NCI-H2107 treated with DMSO at 0.1 percent for 48 hours (cell line): ENCODE measurements around the gene MED10.
A peak's percentile ranks its signal among the peaks of the same experiment; 100 is the strongest.

Experiments
- DNase-seq: peaks from one replicate; lab custom pipeline; 2025; ENCODE audit not compliant: unreplicated experiment; lab: John Stamatoyannopoulos, UW

MED10 gene

DNA sequence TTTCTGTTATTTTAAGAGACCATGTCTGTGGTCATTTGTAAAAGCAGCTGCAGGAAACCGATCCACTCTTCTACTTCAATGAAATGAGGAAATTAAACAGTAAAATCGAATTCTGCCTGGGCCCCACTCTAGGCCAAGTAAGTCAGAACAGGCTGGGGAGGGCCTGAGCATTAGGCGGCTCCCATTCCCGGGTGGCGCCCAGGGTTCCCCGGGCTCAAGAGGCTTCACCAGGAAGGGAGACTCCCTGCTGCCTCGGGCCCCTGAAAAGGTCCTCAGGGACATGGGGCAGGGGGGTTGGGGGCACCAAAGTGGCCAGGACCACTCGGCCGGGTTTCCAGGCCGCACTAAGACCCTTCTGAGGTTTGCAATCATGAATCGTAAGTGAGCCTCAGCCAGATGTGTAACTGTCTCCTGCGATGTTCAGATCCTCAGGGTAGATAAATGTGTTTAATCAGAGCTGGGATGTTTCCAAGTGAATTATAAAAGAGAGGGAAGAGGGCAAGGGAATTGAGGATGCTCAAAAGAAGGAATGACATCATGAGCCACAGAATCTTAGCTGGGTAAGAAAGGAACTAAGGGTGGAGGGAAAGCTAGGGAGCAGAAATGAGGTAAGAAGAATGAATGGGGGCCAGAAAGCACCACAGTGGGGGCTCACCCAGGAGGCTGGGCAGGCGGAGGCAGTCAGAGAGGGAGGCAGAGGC is 24.6 kb downstream of the MED10 start:
- no peak for DNase-seq

- DNase-seq: no peak
Measured at GRCh38 chr5:6350277-6351090, 27.9 kb downstream of the MED10 start.

GRCh38 chr5:6349387-6349786 is 29.0 kb downstream of the MED10 start:
- DNase-seq: no peak

DNA sequence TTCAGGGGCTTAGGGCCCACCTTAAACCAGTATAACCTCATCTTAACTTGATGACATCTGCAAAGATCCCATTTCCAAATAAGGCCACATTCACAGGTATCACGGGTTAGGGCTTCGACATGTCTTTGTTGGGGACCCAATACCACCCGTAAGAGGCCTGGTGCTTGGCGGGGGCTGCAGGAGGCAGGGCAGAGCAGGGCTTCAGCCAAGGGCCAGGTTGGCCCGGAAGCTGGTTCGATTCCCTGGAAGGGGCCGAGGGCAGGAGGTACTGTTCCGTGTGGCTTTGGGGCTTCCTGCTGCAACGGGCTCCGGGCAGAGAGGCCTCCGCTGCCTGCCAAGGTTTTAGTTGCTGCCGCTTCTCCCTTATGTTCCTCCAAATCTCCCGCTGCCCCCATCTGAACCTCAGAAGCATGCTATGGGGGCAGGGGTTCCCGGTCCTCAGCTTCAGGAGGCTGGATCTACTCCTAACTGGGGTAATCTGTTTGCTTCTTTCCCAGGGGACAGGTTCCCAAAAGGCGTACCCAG is 29.8 kb downstream of the MED10 start:
- no peak for DNase-seq

DNA sequence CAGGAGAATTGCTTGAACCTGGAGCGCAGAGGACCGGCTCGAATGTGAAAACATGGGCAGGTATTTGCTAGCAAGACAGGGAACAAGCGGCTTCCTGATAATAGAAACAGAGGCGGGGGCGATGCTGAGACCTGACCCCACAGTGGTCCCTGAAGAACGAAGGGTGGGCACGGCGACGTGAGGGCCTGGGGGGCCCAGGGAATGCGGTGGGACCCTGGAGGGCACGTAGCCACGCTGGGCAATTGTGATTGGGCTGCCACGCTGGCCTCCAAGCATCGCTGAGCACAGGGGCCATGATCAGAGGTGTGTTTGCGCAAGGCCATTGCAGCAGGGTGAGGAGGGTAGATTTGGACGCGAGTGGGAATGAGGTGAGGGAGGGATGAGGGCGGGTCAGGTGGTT is 30.7 kb downstream of the MED10 start:
- DNase-seq: no peak

DNA sequence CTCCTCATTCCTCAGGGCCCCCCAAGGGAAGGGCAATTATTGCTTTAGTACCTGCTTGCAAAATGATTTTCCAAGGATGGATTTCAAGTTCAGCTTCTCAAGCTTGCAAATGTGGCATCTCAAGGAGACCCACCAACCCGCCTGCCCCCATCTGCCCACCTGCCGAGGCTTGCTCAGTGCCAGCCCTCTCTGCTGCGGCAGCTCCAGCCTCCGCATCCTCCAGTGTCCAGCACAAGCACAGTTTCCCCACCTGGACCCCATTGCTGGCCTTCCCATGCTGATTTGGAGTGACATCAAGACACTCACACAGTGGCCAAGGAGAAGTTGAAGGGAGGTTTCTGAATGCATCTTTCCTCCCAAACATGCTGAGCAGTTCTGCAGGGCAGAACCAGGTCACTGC is 31.2 kb downstream of the MED10 start:
- DNase-seq: no peak

DNA sequence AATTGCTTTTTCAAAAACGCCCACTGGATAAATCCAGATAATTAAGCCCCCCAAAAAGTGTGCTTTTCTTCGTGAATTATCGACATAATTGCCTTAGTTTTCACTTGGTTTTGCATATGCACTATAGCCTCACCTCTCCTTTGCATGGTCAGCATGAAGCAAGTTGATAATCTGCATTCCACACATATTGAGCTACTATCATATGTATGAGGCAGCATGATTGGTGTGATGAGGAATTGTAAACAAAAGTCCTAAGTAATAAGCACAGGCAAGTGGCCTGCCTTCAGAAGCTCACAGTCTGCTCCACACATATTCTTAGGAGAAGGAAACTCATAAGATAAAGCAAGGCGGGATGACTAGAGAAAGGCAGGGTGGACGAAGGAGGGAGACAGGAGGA is 33.8 kb downstream of the MED10 start:
- DNase-seq: no peak

GRCh38 chr5:6343951-6344592 is 34.3 kb downstream of the MED10 start:
- DNase-seq: no peak

DNA sequence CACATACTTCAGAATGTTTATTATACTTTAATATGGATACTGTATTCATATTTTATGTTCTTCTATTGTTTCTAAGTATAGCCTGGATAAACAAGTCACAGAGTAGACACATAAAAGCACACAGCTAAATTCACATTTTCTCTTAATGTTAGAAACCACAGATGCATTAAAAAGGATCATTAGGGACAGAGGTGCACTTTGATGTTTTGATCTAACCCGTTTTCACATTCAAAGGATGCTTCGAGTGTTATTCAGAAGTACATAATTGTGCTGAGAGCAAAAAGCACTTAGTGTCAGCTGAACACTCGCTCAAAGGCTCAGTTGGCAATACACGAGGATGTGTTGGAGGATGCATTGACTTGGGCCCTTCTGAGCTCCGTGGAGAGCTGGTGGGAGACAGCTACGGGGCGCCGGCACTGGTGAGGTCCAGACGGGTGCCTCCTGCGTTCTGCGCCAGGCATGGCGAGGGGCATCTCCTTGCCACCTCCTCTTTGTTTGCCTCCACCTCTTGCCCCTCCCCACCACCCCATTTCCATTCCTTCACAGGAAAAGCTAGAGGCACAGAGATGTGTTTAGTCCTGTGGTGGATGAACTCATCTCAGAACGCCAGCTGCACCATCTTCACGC is 35.5 kb downstream of the MED10 start:
- DNase-seq: peak; percentile 98

DNA sequence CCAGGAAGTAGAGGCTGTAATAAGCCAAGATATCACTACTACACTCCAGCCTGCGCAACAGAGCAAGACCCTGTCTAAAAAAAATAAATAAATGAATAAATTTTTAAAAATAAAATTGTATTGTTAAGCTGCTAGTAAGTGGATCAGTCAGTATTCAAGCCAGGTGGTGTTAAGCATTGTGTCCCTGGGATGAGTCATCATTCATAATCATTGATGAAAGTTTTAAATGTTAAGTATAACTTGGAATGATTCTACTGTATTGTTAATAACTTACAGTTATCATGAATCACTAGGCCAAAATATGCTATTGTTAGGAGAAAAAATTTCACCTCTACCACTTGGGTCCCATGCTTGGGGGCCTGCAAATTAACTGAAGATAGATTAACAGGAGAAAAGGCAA is 38.2 kb downstream of the MED10 start:
- DNase-seq: no peak

DNA sequence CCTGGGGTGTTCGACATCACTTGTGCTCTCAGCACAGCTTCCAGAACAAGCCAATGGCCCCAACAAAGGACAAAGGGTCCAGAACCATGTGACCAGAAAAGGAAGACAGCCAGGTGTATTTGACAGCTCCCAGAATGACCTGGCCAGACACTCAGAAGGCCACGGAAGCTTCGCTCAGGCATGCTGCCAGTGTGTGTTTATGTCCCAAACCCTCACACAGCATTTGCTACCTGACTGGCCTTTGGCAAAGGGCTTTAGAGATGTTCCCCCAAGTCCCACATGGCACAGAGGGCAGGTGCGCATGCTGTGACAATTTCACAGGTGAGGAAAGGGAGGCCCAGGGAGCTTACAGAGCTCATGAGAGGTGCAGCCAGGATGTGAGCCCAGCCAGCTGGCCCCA is 39.5 kb downstream of the MED10 start:
- DNase-seq: no peak

DNA sequence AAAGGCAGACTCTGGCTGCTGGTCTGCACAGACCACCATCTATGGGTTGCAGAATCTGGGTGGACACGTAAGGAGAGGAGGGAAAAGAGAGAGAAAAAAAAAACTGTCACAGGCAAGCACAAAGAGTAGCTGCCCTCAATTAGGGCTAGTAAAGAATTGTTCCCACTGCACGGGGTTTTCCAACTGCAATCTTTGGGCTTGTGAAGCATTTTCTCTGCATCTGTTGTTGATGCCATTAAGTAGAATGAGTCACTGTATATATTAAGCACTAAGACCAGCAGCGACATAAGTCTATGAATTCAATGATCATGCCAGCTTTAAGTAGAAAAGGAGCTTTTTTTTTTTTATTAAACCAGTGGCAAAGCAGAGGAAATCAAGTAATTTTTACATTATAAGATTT is 40.2 kb downstream of the MED10 start:
- no peak for DNase-seq

DNA sequence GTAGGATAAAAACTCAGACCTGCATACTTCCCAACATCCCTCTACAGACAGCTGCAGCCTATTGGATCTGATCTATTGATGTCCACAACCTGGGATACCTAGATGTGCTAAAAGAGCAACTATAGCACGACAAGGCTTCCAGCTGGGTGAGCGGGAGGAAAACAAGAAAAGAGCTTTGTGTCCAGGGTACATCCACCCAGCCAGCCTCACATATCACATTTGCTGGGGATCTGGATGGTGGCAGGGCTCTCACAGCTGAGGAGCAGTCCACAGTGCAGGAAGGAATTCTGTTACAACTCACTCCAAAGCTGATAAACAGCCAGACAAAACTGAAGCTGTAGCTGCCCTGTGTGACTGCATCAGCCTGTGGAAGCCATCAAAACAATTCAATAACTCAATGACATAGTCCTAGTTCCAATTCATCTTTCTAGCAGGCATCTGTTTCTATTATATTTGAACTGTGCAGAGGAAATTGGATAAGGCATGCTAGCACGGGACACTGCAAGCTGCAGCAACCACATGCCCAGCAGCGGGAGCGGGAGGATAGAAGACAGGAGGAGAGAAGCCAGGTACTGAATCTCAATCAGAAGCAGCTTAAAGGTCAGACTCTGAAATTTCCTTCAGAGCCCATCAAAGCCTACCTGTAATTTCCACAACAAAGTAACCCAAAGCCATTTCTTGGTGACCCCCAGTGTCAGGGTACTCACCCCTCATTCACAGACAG is 45.0 kb downstream of the MED10 start:
- no peak for DNase-seq

DNA sequence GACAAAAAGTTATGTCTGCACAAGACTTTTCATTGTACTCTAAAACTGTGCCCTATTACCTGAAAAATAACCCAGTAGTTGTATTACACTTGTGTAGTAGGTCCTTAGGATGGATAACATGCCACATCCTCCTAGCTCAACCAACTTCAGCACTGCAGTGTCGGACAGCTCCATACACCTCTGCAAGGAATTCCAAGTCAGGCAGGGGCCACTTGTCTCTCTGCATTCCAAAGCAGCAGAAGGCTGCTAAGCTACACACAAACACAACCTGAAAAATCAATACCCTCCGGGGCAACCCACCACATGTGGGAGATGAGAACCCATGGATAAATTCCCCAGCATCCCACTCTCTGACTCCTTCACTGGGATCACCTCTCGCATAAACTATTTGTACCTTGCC is 50.2 kb downstream of the MED10 start:
- DNase-seq: no peak

- no peak for DNase-seq
Measured at GRCh38 chr5:6326776-6327175, 51.6 kb downstream of the MED10 start.

DNA sequence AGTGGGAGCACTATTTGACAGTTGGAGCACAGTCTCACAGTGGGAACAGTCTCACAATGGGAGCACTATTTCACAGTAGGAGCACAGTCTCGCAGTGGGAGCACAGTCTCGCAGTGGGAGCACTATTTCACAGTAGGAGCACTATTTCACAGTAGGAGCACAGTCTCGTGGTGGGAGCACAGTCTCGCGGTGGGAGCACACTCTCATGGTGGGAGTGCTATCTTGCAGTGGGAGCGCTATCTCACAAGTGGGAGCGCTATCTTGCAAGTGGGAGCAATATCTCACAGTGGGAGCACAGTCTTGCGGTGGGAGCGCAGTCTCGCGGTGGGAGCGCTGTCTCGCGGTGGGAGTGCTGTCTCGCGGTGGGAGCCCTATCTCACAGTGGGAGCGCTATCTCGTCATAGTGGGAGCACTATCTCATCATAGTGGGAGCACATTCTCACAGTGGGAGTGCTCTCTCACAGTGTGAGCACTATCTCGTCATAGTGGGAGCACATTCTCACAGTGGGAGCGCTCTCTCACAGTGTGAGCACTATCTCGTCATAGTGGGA is 56.1 kb downstream of the MED10 start:
- no peak for DNase-seq
